ENCODE results near the gene GALNT1. TPM values are rescaled to one million over a fixed set of nuclear protein-coding genes. Genes with fewer than 3 reads are reported as not detected.

Gene GALNT1
- total RNA-seq, 6 donors from 2014 or later: 15.0 to 70.9 (median 38.3) TPM

- DNase-seq: no peak
- Histone ChIP-seq H3K4me1 (peaks cover 0 to 6% (median 3%) of the 10 kb centered on the region in 4 donors), H3K27me3 (no peaks in the 10 kb centered on the region), H3K9me3 (no peaks in the 10 kb centered on the region), H3K4me3 (no peak overlapping the region), H3K27ac (no peak overlapping the region), H3K36me3 (no peaks in the 10 kb centered on the region)
- ATAC-seq (ENCODE audit: low FRiP score in 2 of 2): peak in 1 of 2 donors; percentile 35
- 62 to 63% methylated on average over 4 of the region's 4 CpGs for WGBS, 2 donors
- no peak for TF ChIP-seq CTCF (IDR thresholded peaks at IDR 0.05)
- no peak for TF ChIP-seq POLR2AphosphoS5 (IDR thresholded peaks at IDR 0.05)
- TF ChIP-seq POLR2A (IDR thresholded peaks at IDR 0.05): no peak
- no peak for TF ChIP-seq EP300 (IDR thresholded peaks at IDR 0.05)
Observed at GRCh38 chr18:35653392-35654135, 72.0 kb downstream of the GALNT1 start.

- DNase-seq: no peak
- no peaks in the 10 kb centered on the region for H3K9me3 ChIP-seq
- no peak for ATAC-seq (ENCODE audit: low FRiP score in 2 of 2)
- no peaks in the 10 kb centered on the region for H3K36me3 ChIP-seq
- H3K27ac ChIP-seq: no peak overlapping the region
- H3K4me3 ChIP-seq: no peak overlapping the region
- peaks cover 0 to 6% (median 3%) of the 10 kb centered on the region in 4 donors for H3K4me1 ChIP-seq
- no peaks in the 10 kb centered on the region for H3K27me3 ChIP-seq
- 92 to 94% methylated on average over 4 of the region's 4 CpGs for WGBS, 2 donors
- TF ChIP-seq CTCF (IDR thresholded peaks at IDR 0.05) (no peak), POLR2AphosphoS5 (IDR thresholded peaks at IDR 0.05) (no peak)
Observed at GRCh38 chr18:35658112-35658511, 76.6 kb downstream of the GALNT1 start.

- DNase-seq (no peak), ATAC-seq (ENCODE audit: low FRiP score in 2 of 2) (no peak)
- H3K36me3 ChIP-seq: peaks cover 0 to 16% (median 2%) of the 10 kb centered on the region in 4 donors
- no peaks in the 10 kb centered on the region for H3K27me3 ChIP-seq
- H3K4me3 ChIP-seq: no peak overlapping the region
- H3K4me1 ChIP-seq: no peaks in the 10 kb centered on the region
- H3K9me3 ChIP-seq: no peaks in the 10 kb centered on the region
- H3K27ac ChIP-seq: no peak overlapping the region
- WGBS, 2 donors: 56 to 62% methylated on average over 5 of the region's 5 CpGs
- no peak for TF ChIP-seq CTCF (IDR thresholded peaks at IDR 0.05)
- no peak for TF ChIP-seq EP300 (IDR thresholded peaks at IDR 0.05)
- TF ChIP-seq POLR2A (IDR thresholded peaks at IDR 0.05): no peak
- no peak for TF ChIP-seq POLR2AphosphoS5 (IDR thresholded peaks at IDR 0.05)
Observed at GRCh38 chr18:35661483-35662146, 80.1 kb downstream of the GALNT1 start.

- no peaks in the 10 kb centered on the region for H3K27me3 ChIP-seq
Observed at GRCh38 chr18:35662293-35663062, 80.9 kb downstream of the GALNT1 start.

More at GRCh38 chr18:35662293-35663062, 80.9 kb downstream of the GALNT1 start:
- peaks cover 0 to 22% (median 2%) of the 10 kb centered on the region in 4 donors for H3K36me3 ChIP-seq
- H3K27ac ChIP-seq: no peak overlapping the region
- DNase-seq (no peak), ATAC-seq (ENCODE audit: low FRiP score in 2 of 2) (no peak)
- H3K4me1 ChIP-seq: no peaks in the 10 kb centered on the region
- no peaks in the 10 kb centered on the region for H3K9me3 ChIP-seq
- no peak overlapping the region for H3K4me3 ChIP-seq
- no peak for TF ChIP-seq EP300 (IDR thresholded peaks at IDR 0.05)
- no peak for TF ChIP-seq POLR2A (IDR thresholded peaks at IDR 0.05)
- no peak for TF ChIP-seq CTCF (IDR thresholded peaks at IDR 0.05)
- 68 to 72% methylated on average over 3 of the region's 3 CpGs for WGBS, 2 donors

All from upper lobe of left lung (tissue), 6 donors.